H1 (cell line): ENCODE measurements around the gene SOX6. TPM values are rescaled to one million over a fixed set of nuclear protein-coding genes. Genes with fewer than 3 reads are reported as not detected.

ENCODE experiments used
- CTCF ChIA-PET: fragments of 300-600 bp; sonication (Branson Sonifier 250); formaldehyde crosslinking; loops from one replicate; lab custom pipeline; 2021; ENCODE audit not compliant: partially characterized antibody; lab: Charles Lee
- POLR2A ChIA-PET: fragments of 300-600 bp; sonication (Branson Sonifier 250); formaldehyde crosslinking; loops from one replicate; lab custom pipeline; 2021; ENCODE audit warnings: inconsistent platforms; ENCODE audit not compliant: partially characterized antibody; lab: Charles Lee
- DNase-seq, 2 experiments: peaks; one replicate each; pipeline versions ENCODE4 v3.0.0 to v3.0.0-alpha.2; 2010 to 2022; ENCODE audit warnings: low spot score in 2 of 2, low read depth in 1 of 2, mixed read lengths in 1 of 2
- FAIRE-seq: peaks from 2 replicates; lab custom pipeline; 2011; peaks lifted over from hg19 to GRCh38; lab: Jason Lieb, UNC
- H2AFZ ChIP-seq: 2 replicates; pipeline ENCODE4 v1.8.1; 2012; ENCODE audit warnings: low read length, inconsistent platforms
- H2AK5ac ChIP-seq: 2 replicates; pipeline ENCODE4 v1.6.1; 2013; ENCODE audit warnings: low read depth, low read length
- H2BK120ac ChIP-seq: replicated peaks from 2 replicates; pipeline ENCODE3; 2013; ENCODE audit warnings: low read depth, low read length, inconsistent platforms
- H2BK12ac ChIP-seq: 2 replicates; pipeline ENCODE4 v1.6.1; 2013; ENCODE audit warnings: low read depth, low read length
- H2BK15ac ChIP-seq: 2 replicates; pipeline ENCODE4 v1.6.1; 2013; ENCODE audit warnings: low read length
- H2BK20ac ChIP-seq: 2 replicates; pipeline ENCODE4 v1.6.1; 2013; ENCODE audit warnings: low read length
- H2BK5ac ChIP-seq: 2 replicates; pipeline ENCODE4 v1.6.1; 2013; ENCODE audit warnings: low read depth, low read length
- H3K14ac ChIP-seq: 2 replicates; pipeline ENCODE4 v1.6.1; 2013; ENCODE audit warnings: inconsistent platforms; ENCODE audit not compliant: insufficient read length
- H3K18ac ChIP-seq: 2 replicates; pipeline ENCODE4 v1.6.1; 2013; ENCODE audit warnings: low read length; ENCODE audit errors: extremely low read depth
- H3K23ac ChIP-seq: 2 replicates; pipeline ENCODE4 v1.6.1; 2013; ENCODE audit warnings: inconsistent platforms; ENCODE audit not compliant: insufficient read length
- H3K23me2 ChIP-seq: 2 replicates; pipeline ENCODE4 v1.6.1; 2013; ENCODE audit warnings: low read depth, low read length
- H3K27ac ChIP-seq: 2 replicates; pipeline ENCODE4 v1.6.1; 2011; ENCODE audit warnings: low read depth, low read length, inconsistent platforms
- H3K27me3 ChIP-seq, 4 experiments: replicated peaks in 1 of 4; 1 replicate in 1 of 4; 2 replicates in 3 of 4; pipeline versions ENCODE4 v1.6.1 to v1.8.1; 2011 to 2013; ENCODE audit warnings: low read length in 3 of 4, mild to moderate bottlenecking in 3 of 4, inconsistent platforms in 2 of 4, mixed read lengths in 2 of 4, moderate library complexity in 1 of 4; ENCODE audit not compliant: control insufficient read depth in 3 of 4, insufficient read depth in 3 of 4; ENCODE audit errors: extremely low read depth in 1 of 4
- H3K36me3 ChIP-seq, 4 experiments: 2 replicates each; pipeline versions ENCODE4 v1.6.1 to v1.8.1; 2011 to 2013; ENCODE audit warnings: mild to moderate bottlenecking in 4 of 4, low read length in 3 of 4, moderate library complexity in 2 of 4, control low read depth in 1 of 4, inconsistent platforms in 1 of 4; ENCODE audit not compliant: insufficient read depth in 4 of 4, control insufficient read depth in 2 of 4
- H3K4ac ChIP-seq: replicated peaks from 2 replicates; pipeline ENCODE3; 2013; ENCODE audit warnings: low read length, low read depth, mixed read lengths, inconsistent platforms; ENCODE audit not compliant: insufficient read length
- H3K4me1 ChIP-seq, 4 experiments: replicated peaks in 1 of 4; 1 replicate in 1 of 4; 2 replicates in 3 of 4; pipeline versions ENCODE4 v1.6.1 to v1.8.1; 2011 to 2013; ENCODE audit warnings: low read length in 3 of 4, inconsistent platforms in 2 of 4, mixed read lengths in 1 of 4; ENCODE audit not compliant: insufficient read depth in 4 of 4, control insufficient read depth in 3 of 4
- H3K4me2 ChIP-seq, 2 experiments: 2 replicates each; pipeline versions ENCODE4 v1.6.1 to v1.8.1; 2011 to 2013; ENCODE audit warnings: low read depth in 2 of 2, low read length in 2 of 2, control low read depth in 1 of 2, inconsistent platforms in 1 of 2, mild to moderate bottlenecking in 1 of 2; ENCODE audit not compliant: insufficient read depth in 1 of 2
- H3K4me3 ChIP-seq, 4 experiments: fragments of 200-600, 300-600 bp in 1 of 4; sonication (generic), shearing (Covaris generic), sonication (Bioruptor Twin) in 1 of 4; 2 replicates each; pipeline versions ENCODE4 v1.5.1 to v1.8.1; 2011 to 2016; ENCODE audit warnings: low read length in 4 of 4, low read depth in 3 of 4, control low read depth in 2 of 4, inconsistent platforms in 2 of 4, mild to moderate bottlenecking in 2 of 4, mixed read lengths in 1 of 4, moderate library complexity in 1 of 4; ENCODE audit not compliant: insufficient read depth in 2 of 4; ENCODE audit errors: extremely low read depth in 1 of 4
- H3K56ac ChIP-seq: replicated peaks from 2 replicates; pipeline ENCODE3; 2013; ENCODE audit warnings: low read depth, mild to moderate bottlenecking, mixed read lengths, low read length, inconsistent platforms; ENCODE audit not compliant: insufficient read length
- H3K79me1 ChIP-seq: 2 replicates; pipeline ENCODE4 v1.6.1; 2013; ENCODE audit warnings: low read depth, low read length, control low read depth
- H3K79me2 ChIP-seq, 2 experiments: 2 replicates each; pipeline versions ENCODE4 v1.6.1 to v1.8.1; 2012 to 2013; ENCODE audit warnings: low read length in 2 of 2, mild to moderate bottlenecking in 2 of 2, inconsistent platforms in 1 of 2; ENCODE audit not compliant: insufficient read depth in 2 of 2, control insufficient read depth in 1 of 2
- H3K9ac ChIP-seq, 4 experiments: replicated peaks in 1 of 4; 1 replicate in 1 of 4; 2 replicates in 3 of 4; pipeline versions ENCODE4 v1.6.1 to v1.8.1; 2011 to 2013; ENCODE audit warnings: low read depth in 3 of 4, low read length in 3 of 4, control low read depth in 2 of 4, mild to moderate bottlenecking in 2 of 4, moderate library complexity in 2 of 4, inconsistent platforms in 1 of 4; ENCODE audit errors: extremely low read depth in 1 of 4
- H3K9me3 ChIP-seq, 2 experiments: 2 replicates each; pipeline versions ENCODE4 v1.6.1 to v1.8.1; 2012 to 2013; ENCODE audit warnings: mild to moderate bottlenecking in 2 of 2, moderate library complexity in 2 of 2, control low read depth in 1 of 2, inconsistent platforms in 1 of 2, low read depth in 1 of 2, low read length in 1 of 2, mixed read lengths in 1 of 2; ENCODE audit not compliant: insufficient read depth in 2 of 2
- H4K20me1 ChIP-seq, 2 experiments: replicated peaks in 1 of 2; 2 replicates each; pipeline versions ENCODE3 to v1.8.1; 2011 to 2013; ENCODE audit warnings: inconsistent platforms in 2 of 2, low read length in 2 of 2, mild to moderate bottlenecking in 1 of 2; ENCODE audit not compliant: insufficient read depth in 2 of 2, control insufficient read depth in 1 of 2
- H4K5ac ChIP-seq: 2 replicates; pipeline ENCODE4 v1.6.1; 2013; ENCODE audit warnings: low read length, low read depth, mixed read lengths, inconsistent platforms; ENCODE audit not compliant: insufficient read length
- H4K8ac ChIP-seq: 2 replicates; pipeline ENCODE4 v1.8.0; 2013; ENCODE audit warnings: mild to moderate bottlenecking, moderate library complexity, low read length, inconsistent platforms; ENCODE audit not compliant: insufficient read depth; ENCODE audit errors: extremely low read depth
- H4K91ac ChIP-seq: replicated peaks from 2 replicates; pipeline ENCODE3; 2013; ENCODE audit warnings: low read length, mixed read lengths, inconsistent platforms; ENCODE audit not compliant: insufficient read length
- ATF3 ChIP-seq: IDR thresholded peaks from 2 replicates; pipeline ENCODE4 v1.6.1; 2011; ENCODE audit warnings: low read depth, mild to moderate bottlenecking, low read length; ENCODE audit not compliant: insufficient read depth
- CBX5 ChIP-seq: fragments of 300-800, 300-1000 bp; sonication (generic); IDR thresholded peaks from 2 replicates; pipeline ENCODE4 v1.7.1; 2016; ENCODE audit warnings: antibody characterized with exemption, low read length, low read depth
- POLR2A ChIP-seq, 2 experiments: IDR thresholded peaks; 1 replicate in 1 of 2; 2 replicates in 1 of 2; pipeline ENCODE4 v1.6.1; 2011; ENCODE audit warnings: low read depth in 2 of 2, low read length in 2 of 2, mild to moderate bottlenecking in 2 of 2; ENCODE audit errors: control extremely low read depth in 1 of 2
- SAP30 ChIP-seq: fragments of 300-600 bp; sonication (generic); IDR thresholded peaks from 2 replicates; pipeline ENCODE4 v1.7.1; 2012; ENCODE audit warnings: low read length, moderate library complexity, mild to moderate bottlenecking, inconsistent platforms; ENCODE audit not compliant: insufficient read depth, insufficient replicate concordance
- SIX5 ChIP-seq: IDR thresholded peaks from 2 replicates; pipeline ENCODE4 v1.6.1; 2011; ENCODE audit warnings: mild to moderate bottlenecking, low read depth, low read length
- SP1 ChIP-seq: IDR thresholded peaks from 2 replicates; pipeline ENCODE4 v1.6.1; 2011; ENCODE audit warnings: low read depth, low read length
- TBP ChIP-seq: IDR thresholded peaks from 2 replicates; pipeline ENCODE4 v1.6.1; 2011; ENCODE audit warnings: low read depth, low read length, improper control_type of control experiment
- WGBS, 2 experiments: shearing (Covaris generic) in 1 of 2; methylation state at CpG; one replicate each; pipeline versions ENCODE4 v1.1.6 to v1.1.7; 2013 to 2015; ENCODE audit warnings: low lambda C conversion rate in 2 of 2, mixed read lengths in 2 of 2, inconsistent platforms in 1 of 2, low coverage in 1 of 2, missing lambda C conversion rate in 1 of 2; ENCODE audit not compliant: insufficient replicate concordance in 2 of 2, insufficient coverage in 1 of 2, insufficient read length in 1 of 2; ENCODE audit errors: extremely low coverage in 1 of 2, missing lambda C conversion rate in 1 of 2; 5-methylcytosine and 5-hydroxymethylcytosine counted together
- polyA plus RNA-seq, 7 experiments: library from polyadenylated mRNA; depleted of rRNA in 3 of 7; stranded (reverse) in 5 of 7; unstranded in 2 of 7; fragments of >200 nt in 5 of 7; fragments of 200-250 nt in 2 of 7; gene quantifications; 1 replicate in 5 of 7; 2 replicates in 1 of 7; 4 replicates in 1 of 7; pipeline versions ENCODE4 v1.2.1 to v1.2.3, GENCODE V29; 2011 to 2013; ENCODE audit warnings: missing spikeins in 2 of 7, mixed read lengths in 2 of 7
- total RNA-seq: library from RNA; stranded (reverse); fragmentation: NEBNext Ultra II Directional; extraction: Animal tissue kit (Norgen Biotek cat#: 25700); gene quantifications from 2 replicates; pipeline ENCODE4 v1.2.1, GENCODE V29; 2021

The SOX6 gene
- total and polyA plus RNA-seq, 2 of the 8 experiments (the other 6 are each of a cell fraction or from before 2014, with no cell fraction given) = 0.09 TPM; not detected in 1

GRCh38 chr11:15991215-15991614 lies 365.1 kb downstream of the SOX6 start:
- no peak for TF ChIP-seq CBX5
- TF ChIP-seq POLR2A (IDR thresholded peaks at IDR 0.05; ENCODE audit: control extremely low read depth in 1 of 2, low read depth in 2 of 2, low read length in 2 of 2) = no peak
- no peak for TF ChIP-seq ATF3
- TF ChIP-seq TBP = no peak
- no peak for TF ChIP-seq SAP30
- no peak for TF ChIP-seq SP1
- TF ChIP-seq SIX5 = no peak
- Histone ChIP-seq H3K4me3 (no peak overlapping the region), H3K79me1 (no peaks in the 10 kb centered on the region), H4K91ac (no peak overlapping the region), H2BK20ac (no peak overlapping the region), H3K23ac (no peak overlapping the region), H4K20me1 (peaks cover 3 to 7% of the 10 kb centered on the region in 2 experiments), H3K4ac (no peak overlapping the region), H3K23me2 (peaks cover 2% of the 10 kb centered on the region; the same call in 1 of the 2 replicates), H2BK5ac (no peak overlapping the region), H3K56ac (no peak overlapping the region), H2AK5ac (no peak overlapping the region), H3K27me3 (peaks cover 34 to 85% (median 67%) of the 10 kb centered on the region in 4 experiments), H2BK120ac (no peak overlapping the region), H3K9me3 (no peaks in the 10 kb centered on the region), H3K18ac (no peak overlapping the region), H3K4me2 (no peak overlapping the region), H2BK12ac (no peak overlapping the region), H3K9ac (no peak overlapping the region), H3K27ac (no peak overlapping the region), H4K8ac (no peak overlapping the region), H2AFZ (no peak overlapping the region), H3K14ac (no peak overlapping the region), H4K5ac (no peak overlapping the region), H3K79me2 (no peaks in the 10 kb centered on the region), H2BK15ac (no peak overlapping the region), H3K4me1 (no peaks in the 10 kb centered on the region), H3K36me3 (no peaks in the 10 kb centered on the region)
- DNase-seq (no peak), FAIRE-seq (no peak)
- WGBS, 2 experiments = 82% methylated on average over 3 of the region's 3 CpGs; no CpG with 5 or more reads in 1 of the 2 experiments
- ChIA-PET CTCF (interaction anchor here (0.6 to 1.3 kb wide), 3 partner anchors 41 to 344 kb away, joined by 3 read pairs; no protein-coding TSS in a partner anchor), POLR2A (no interaction called here)
